T-helper 9 cell (primary cell): ENCODE data around the gene NADSYN1.

ENCODE experiments used
- DNase-seq: peaks from one replicate; pipeline ENCODE4 v3.0.0-alpha.2; 2020

Gene NADSYN1

GRCh38 chr11:71474141-71474770, 21.3 kb downstream of the NADSYN1 start:
- DNase-seq = no peak

- DNase-seq = no peak
These were observed 21.9 kb downstream of the NADSYN1 start for GRCh38 chr11:71474771-71475483.

- DNase-seq = no peak
These were observed 23.0 kb downstream of the NADSYN1 start for GRCh38 chr11:71476031-71476430.

- no peak for DNase-seq
These were observed 24.1 kb downstream of the NADSYN1 start for GRCh38 chr11:71476926-71477640.

GRCh38 chr11:71477641-71478527, 24.9 kb downstream of the NADSYN1 start:
- no peak for DNase-seq

GRCh38 chr11:71478528-71478840, 25.5 kb downstream of the NADSYN1 start:
- no peak for DNase-seq

- no peak for DNase-seq
These were observed 28.3 kb downstream of the NADSYN1 start for GRCh38 chr11:71481101-71481960.

- no peak for DNase-seq
These were observed 29.2 kb downstream of the NADSYN1 start for GRCh38 chr11:71482216-71482615.

- DNase-seq = no peak
These were observed 29.9 kb downstream of the NADSYN1 start for GRCh38 chr11:71482746-71483364.

GRCh38 chr11:71483692-71484091, 30.7 kb downstream of the NADSYN1 start:
- no peak for DNase-seq

- no peak for DNase-seq
These were observed 31.5 kb downstream of the NADSYN1 start for GRCh38 chr11:71484248-71485062.

- DNase-seq = no peak
These were observed 32.0 kb downstream of the NADSYN1 start for GRCh38 chr11:71485063-71485399.

GRCh38 chr11:71485466-71485865, 32.5 kb downstream of the NADSYN1 start:
- DNase-seq = no peak

GRCh38 chr11:71486320-71486719, 33.3 kb downstream of the NADSYN1 start:
- DNase-seq = no peak

- no peak for DNase-seq
These were observed 35.8 kb downstream of the NADSYN1 start for GRCh38 chr11:71488681-71489270.

- DNase-seq = no peak
These were observed 36.5 kb downstream of the NADSYN1 start for GRCh38 chr11:71489311-71490043.

- DNase-seq = no peak
These were observed 37.2 kb downstream of the NADSYN1 start for GRCh38 chr11:71490044-71490730.

- DNase-seq = no peak
These were observed 37.9 kb downstream of the NADSYN1 start for GRCh38 chr11:71490731-71491390.
